ENCODE measurements around the gene ZC3H10.

ZC3H10 gene

GRCh38 chr12:56130876-56131275, 12.8 kb downstream of the ZC3H10 start:
- CTCF ChIA-PET, result interaction anchor here (0.8 to 2.7 kb wide), 3 partner anchors 10 to 21 kb away, joined by 3 to 8 read pairs (median 3); no protein-coding TSS in a partner anchor
- no peak for DNase-seq (ENCODE audit: low read depth, low spot score)
- POLR2A ChIA-PET, result no interaction called here
- no peak for TF ChIP-seq CTCF (IDR thresholded peaks at IDR 0.05; ENCODE audit: insufficient read depth, low read length, missing control alignments)
- no peak overlapping the region for H3K4me3 ChIP-seq (ENCODE audit: low read depth, low read length)

GRCh38 chr12:56134897-56135296, 16.8 kb downstream of the ZC3H10 start:
- no peak overlapping the region for H3K4me3 ChIP-seq (ENCODE audit: low read depth, low read length)
- CTCF ChIA-PET, result interaction anchor here (0.9 to 1.7 kb wide), 2 partner anchors 15 kb away, joined by 3 to 9 read pairs; no protein-coding TSS in a partner anchor
- no peak for DNase-seq (ENCODE audit: low read depth, low spot score)
- TF ChIP-seq CTCF (IDR thresholded peaks at IDR 0.05; ENCODE audit: insufficient read depth, low read length, missing control alignments), result no peak
- POLR2A ChIA-PET, result no interaction called here

- no peak overlapping the region for H3K4me3 ChIP-seq (ENCODE audit: low read depth, low read length)
- no peak for DNase-seq (ENCODE audit: low read depth, low spot score)
- ChIA-PET POLR2A (interaction anchor here (2.0 kb wide), 1 partner anchor 10 kb away, joined by 6 read pairs; the partner anchor contains the start of gene ESYT1), CTCF (interaction anchor here (0.9 to 2.4 kb wide), 5 partner anchors 9 to 163 kb away, joined by 3 to 11 read pairs (median 7); partner anchors contain the start of genes ANKRD52, ESYT1 and SMARCC2)
- no peak for TF ChIP-seq CTCF (IDR thresholded peaks at IDR 0.05; ENCODE audit: insufficient read depth, low read length, missing control alignments)
These were observed 19.9 kb downstream of the ZC3H10 start for GRCh38 chr12:56137853-56138571.

- POLR2A ChIA-PET, result interaction anchor here (2.7 kb wide), 1 partner anchor 14 kb away, joined by 7 read pairs; the partner anchor contains the start of gene ESYT1
- CTCF ChIA-PET, result interaction anchor here (1.4 to 2.9 kb wide), 3 partner anchors 13 to 47 kb away, joined by 3 to 10 read pairs (median 7); partner anchors contain the start of genes SMARCC2 and ZC3H10
- no peak for DNase-seq (ENCODE audit: low read depth, low spot score)
- no peak for TF ChIP-seq CTCF (IDR thresholded peaks at IDR 0.05; ENCODE audit: insufficient read depth, low read length, missing control alignments)
- H3K4me3 ChIP-seq (ENCODE audit: low read depth, low read length), result no peak overlapping the region
These were observed 24.1 kb downstream of the ZC3H10 start for GRCh38 chr12:56141946-56142784.

- no peak for TF ChIP-seq CTCF (IDR thresholded peaks at IDR 0.05; ENCODE audit: insufficient read depth, low read length, missing control alignments)
- POLR2A ChIA-PET, result interaction anchor here (1.1 kb wide), 2 partner anchors 10 to 20 kb away, joined by 3 to 4 read pairs; no protein-coding TSS in a partner anchor
- no peak for DNase-seq (ENCODE audit: low read depth, low spot score)
- CTCF ChIA-PET, result interaction anchor here (1.2 to 2.9 kb wide), 4 partner anchors 12 to 46 kb away, joined by 3 to 10 read pairs (median 6); partner anchors contain the start of genes ESYT1, SMARCC2 and ZC3H10
- H3K4me3 ChIP-seq (ENCODE audit: low read depth, low read length), result no peak overlapping the region
These were observed 25.2 kb downstream of the ZC3H10 start for GRCh38 chr12:56143217-56143616.
